ENCODE measurements around the gene C3orf70.

DNA sequence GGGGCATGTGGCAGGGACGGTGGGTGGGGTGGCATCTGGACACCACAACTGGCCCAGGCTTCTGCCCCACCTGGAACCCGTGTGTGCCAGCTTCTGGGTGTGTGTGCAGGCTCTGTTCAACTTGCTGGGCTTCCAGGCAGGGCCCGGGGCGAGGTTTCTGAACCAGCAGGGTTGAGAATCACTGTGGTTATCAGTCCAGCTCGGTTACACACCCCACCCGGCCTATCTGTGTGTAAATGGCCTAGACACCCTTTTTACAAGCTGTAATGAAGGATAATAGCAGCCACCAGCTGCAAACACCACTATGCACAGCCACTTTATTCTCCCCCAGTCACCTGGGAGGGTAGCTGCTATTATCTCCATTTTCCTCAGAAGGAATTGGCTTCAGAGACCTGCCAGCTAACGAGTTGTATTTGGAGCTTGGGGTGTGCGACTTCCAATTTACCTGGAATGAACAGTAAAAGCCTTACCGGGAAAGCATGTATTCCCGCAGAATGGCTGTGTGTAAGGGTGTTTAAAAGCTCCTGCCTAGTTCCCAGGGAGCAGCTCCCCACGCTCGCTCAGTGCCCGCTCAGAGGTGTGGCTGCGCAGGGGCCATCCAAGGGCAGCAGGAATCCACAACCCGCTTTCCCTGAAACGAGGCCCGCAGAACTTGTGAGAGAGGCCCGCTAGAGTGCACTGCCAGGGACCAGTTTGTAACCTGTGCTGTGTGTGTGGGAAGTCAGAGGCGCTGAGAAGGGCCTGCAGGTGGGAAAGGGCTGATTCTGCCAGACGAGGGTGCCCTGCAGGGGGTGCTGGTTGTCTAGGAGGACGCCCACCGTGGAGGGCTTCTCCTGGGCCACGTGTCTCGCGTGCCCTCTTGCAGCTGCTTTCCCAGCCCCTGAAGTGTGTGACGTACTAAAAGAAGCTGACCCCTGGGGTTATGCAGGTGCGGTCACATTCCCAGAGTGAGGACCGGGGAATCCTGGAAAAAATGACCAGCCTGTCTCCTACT lies 83.5 kb downstream of the C3orf70 start:
- TF ChIP-seq, protein P1, sequence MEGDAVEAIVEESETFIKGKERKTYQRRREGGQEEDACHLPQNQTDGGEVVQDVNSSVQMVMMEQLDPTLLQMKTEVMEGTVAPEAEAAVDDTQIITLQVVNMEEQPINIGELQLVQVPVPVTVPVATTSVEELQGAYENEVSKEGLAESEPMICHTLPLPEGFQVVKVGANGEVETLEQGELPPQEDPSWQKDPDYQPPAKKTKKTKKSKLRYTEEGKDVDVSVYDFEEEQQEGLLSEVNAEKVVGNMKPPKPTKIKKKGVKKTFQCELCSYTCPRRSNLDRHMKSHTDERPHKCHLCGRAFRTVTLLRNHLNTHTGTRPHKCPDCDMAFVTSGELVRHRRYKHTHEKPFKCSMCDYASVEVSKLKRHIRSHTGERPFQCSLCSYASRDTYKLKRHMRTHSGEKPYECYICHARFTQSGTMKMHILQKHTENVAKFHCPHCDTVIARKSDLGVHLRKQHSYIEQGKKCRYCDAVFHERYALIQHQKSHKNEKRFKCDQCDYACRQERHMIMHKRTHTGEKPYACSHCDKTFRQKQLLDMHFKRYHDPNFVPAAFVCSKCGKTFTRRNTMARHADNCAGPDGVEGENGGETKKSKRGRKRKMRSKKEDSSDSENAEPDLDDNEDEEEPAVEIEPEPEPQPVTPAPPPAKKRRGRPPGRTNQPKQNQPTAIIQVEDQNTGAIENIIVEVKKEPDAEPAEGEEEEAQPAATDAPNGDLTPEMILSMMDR (IDR thresholded peaks at IDR 0.05) = no peak
- TF ChIP-seq POLR2A (IDR thresholded peaks at IDR 0.05) (no peak), EP300 (IDR thresholded peaks at IDR 0.05) (no peak)
